Measurements from ENCODE around the gene ZC3H12A.
A peak's percentile ranks its signal among the peaks of the same experiment; 100 is the strongest.

Gene ZC3H12A

DNA sequence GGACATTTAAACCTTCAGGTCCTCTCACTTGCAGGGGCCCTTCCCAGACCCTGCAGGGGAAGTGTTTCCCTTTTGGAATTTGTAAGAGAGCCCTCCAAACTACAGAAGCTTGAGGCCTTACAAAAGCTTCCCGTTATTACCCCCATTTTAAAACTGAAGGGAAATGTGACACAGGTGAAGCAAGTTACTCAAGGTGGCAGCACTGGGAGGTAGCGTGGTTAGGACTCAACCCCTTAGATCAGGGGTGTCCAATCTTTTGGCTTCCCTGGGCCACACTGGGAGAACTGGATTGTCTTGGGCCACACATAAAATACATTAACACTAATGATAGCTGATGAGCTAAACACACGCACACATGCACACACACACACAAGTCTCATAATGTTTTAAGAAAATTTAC is 15.8 kb upstream of the ZC3H12A start:
- Histone ChIP-seq H3K4me3 (ENCODE audit: low read length) (no peak overlapping the region), H3K79me2 (ENCODE audit: control insufficient read depth, low read length) (no peaks in the 10 kb centered on the region), H4K20me1 (ENCODE audit: control insufficient read depth, insufficient read depth, low read depth, low read length) (no peaks in the 10 kb centered on the region; the same call in 1 of the 2 replicates), H3K9me3 (ENCODE audit: control insufficient read depth, insufficient read depth, low read length) (no peaks in the 10 kb centered on the region), H3F3A (ENCODE audit: control insufficient read depth, insufficient read depth) (no peaks in the 10 kb centered on the region), H3K4me2 (ENCODE audit: low read length) (no peak overlapping the region), H3K9me2 (replicated peaks; ENCODE audit: control insufficient read depth, low read length) (no peaks in the 10 kb centered on the region), H3K36me3 (ENCODE audit: control insufficient read depth, low read length) (no peaks in the 10 kb centered on the region), H3K27me3 (ENCODE audit: control insufficient read depth, low read length) (0 out of 2 replicates have a peak, but pooled peaks cover 4% of the 10 kb centered on the region), H3K27ac (ENCODE audit: low read depth, low read length) (no peak overlapping the region), H3K4me1 (ENCODE audit: control insufficient read depth, low read length) (no peaks in the 10 kb centered on the region)
- TF ChIP-seq, protein P1, sequence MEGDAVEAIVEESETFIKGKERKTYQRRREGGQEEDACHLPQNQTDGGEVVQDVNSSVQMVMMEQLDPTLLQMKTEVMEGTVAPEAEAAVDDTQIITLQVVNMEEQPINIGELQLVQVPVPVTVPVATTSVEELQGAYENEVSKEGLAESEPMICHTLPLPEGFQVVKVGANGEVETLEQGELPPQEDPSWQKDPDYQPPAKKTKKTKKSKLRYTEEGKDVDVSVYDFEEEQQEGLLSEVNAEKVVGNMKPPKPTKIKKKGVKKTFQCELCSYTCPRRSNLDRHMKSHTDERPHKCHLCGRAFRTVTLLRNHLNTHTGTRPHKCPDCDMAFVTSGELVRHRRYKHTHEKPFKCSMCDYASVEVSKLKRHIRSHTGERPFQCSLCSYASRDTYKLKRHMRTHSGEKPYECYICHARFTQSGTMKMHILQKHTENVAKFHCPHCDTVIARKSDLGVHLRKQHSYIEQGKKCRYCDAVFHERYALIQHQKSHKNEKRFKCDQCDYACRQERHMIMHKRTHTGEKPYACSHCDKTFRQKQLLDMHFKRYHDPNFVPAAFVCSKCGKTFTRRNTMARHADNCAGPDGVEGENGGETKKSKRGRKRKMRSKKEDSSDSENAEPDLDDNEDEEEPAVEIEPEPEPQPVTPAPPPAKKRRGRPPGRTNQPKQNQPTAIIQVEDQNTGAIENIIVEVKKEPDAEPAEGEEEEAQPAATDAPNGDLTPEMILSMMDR (IDR thresholded peaks at IDR 0.05; ENCODE audit: low read depth, low read length, poor library complexity, severe bottlenecking): peak; percentile 40
- TF ChIP-seq EZH2phosphoT487 (IDR thresholded peaks at IDR 0.05; ENCODE audit: borderline replicate concordance, low read length): no peak

DNA sequence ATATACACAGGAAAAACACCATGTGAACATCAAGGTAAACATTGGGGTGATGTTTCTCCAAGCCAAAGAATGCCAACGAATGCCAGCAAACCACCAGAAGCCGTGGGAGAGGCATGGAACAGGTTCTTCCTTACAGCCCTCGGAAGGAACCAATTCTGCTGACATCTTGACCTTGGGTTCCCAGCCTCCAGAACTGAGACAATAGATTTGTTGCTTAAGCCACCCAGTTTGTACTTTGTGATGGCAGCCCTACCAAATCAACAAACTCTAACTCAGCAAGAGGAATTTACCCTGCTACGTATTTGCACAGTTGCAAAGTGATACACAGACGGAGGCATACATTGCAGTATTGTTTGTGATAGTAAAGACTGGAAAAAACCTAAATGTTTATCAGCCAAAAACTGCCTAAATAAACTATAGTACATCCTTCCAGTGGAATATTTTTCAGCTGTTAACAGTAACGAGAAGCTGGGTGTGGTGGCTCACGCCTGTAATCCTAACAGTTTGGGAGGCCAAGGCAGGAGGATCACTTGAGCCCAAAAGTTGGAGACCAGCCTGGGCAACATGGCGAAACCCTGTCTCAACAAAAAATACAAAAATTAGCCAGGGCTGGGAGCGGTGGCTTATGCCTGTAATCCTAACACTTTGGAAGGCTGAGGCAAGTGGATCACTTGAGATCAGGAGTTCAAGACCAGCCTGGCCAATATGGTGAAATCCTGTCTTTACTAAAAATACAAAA is 12.5 kb upstream of the ZC3H12A start:
- TF ChIP-seq, protein P1 (IDR thresholded peaks at IDR 0.05; ENCODE audit: low read depth, low read length, poor library complexity, severe bottlenecking): no peak
- no peak for TF ChIP-seq EZH2phosphoT487 (IDR thresholded peaks at IDR 0.05; ENCODE audit: borderline replicate concordance, low read length)
- Histone ChIP-seq H3K4me3 (ENCODE audit: low read length) (no peak overlapping the region), H4K20me1 (ENCODE audit: control insufficient read depth, insufficient read depth, low read depth, low read length) (no peaks in the 10 kb centered on the region; the same call in 1 of the 2 replicates), H3K4me2 (ENCODE audit: low read length) (no peak overlapping the region), H3K9me2 (replicated peaks; ENCODE audit: control insufficient read depth, low read length) (no peaks in the 10 kb centered on the region), H3K4me1 (ENCODE audit: control insufficient read depth, low read length) (no peaks in the 10 kb centered on the region), H3K27me3 (ENCODE audit: control insufficient read depth, low read length) (0 out of 2 replicates have a peak, but pooled peaks cover under 1% of the 10 kb centered on the region), H3K79me2 (ENCODE audit: control insufficient read depth, low read length) (no peaks in the 10 kb centered on the region), H3K9me3 (ENCODE audit: control insufficient read depth, insufficient read depth, low read length) (no peaks in the 10 kb centered on the region), H3F3A (ENCODE audit: control insufficient read depth, insufficient read depth) (no peaks in the 10 kb centered on the region), H3K27ac (ENCODE audit: low read depth, low read length) (no peak overlapping the region), H3K36me3 (ENCODE audit: control insufficient read depth, low read length) (no peaks in the 10 kb centered on the region)

DNA sequence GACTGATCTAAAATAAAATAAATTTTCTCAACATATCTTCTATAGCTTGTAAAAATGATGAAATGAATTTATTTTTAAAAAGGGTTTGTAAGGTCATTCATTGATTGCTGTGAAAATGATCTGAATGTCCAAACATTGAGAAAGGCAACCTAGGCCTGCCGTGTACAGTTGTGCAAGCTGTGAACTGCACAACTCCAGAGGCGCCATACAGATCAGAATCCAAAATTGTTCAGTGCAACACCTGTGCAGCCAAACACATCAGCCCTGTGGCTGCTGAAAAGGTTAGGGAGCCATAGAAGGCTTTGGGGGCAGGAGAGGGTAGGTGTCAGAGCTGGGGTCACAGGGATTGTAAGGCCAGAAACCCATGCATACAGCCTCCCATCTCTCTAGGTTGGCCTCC is 9.9 kb upstream of the ZC3H12A start:
- Histone ChIP-seq H3K27ac (ENCODE audit: low read depth, low read length) (no peak overlapping the region), H3K9me2 (replicated peaks; ENCODE audit: control insufficient read depth, low read length) (no peaks in the 10 kb centered on the region), H3K9me3 (ENCODE audit: control insufficient read depth, insufficient read depth, low read length) (no peaks in the 10 kb centered on the region), H3F3A (ENCODE audit: control insufficient read depth, insufficient read depth) (no peaks in the 10 kb centered on the region), H3K4me2 (ENCODE audit: low read length) (no peak overlapping the region), H4K20me1 (ENCODE audit: control insufficient read depth, insufficient read depth, low read depth, low read length) (no peaks in the 10 kb centered on the region), H3K36me3 (ENCODE audit: control insufficient read depth, low read length) (no peaks in the 10 kb centered on the region), H3K4me3 (ENCODE audit: low read length) (no peak overlapping the region), H3K79me2 (ENCODE audit: control insufficient read depth, low read length) (no peaks in the 10 kb centered on the region), H3K27me3 (ENCODE audit: control insufficient read depth, low read length) (peaks cover 4% of the 10 kb centered on the region), H3K4me1 (ENCODE audit: control insufficient read depth, low read length) (no peaks in the 10 kb centered on the region)
- TF ChIP-seq EZH2phosphoT487 (IDR thresholded peaks at IDR 0.05; ENCODE audit: borderline replicate concordance, low read length): no peak
- TF ChIP-seq, protein P1 (IDR thresholded peaks at IDR 0.05; ENCODE audit: low read depth, low read length, poor library complexity, severe bottlenecking): no peak
